ENCODE measurements around the gene SYNJ2.

Gene SYNJ2

DNA sequence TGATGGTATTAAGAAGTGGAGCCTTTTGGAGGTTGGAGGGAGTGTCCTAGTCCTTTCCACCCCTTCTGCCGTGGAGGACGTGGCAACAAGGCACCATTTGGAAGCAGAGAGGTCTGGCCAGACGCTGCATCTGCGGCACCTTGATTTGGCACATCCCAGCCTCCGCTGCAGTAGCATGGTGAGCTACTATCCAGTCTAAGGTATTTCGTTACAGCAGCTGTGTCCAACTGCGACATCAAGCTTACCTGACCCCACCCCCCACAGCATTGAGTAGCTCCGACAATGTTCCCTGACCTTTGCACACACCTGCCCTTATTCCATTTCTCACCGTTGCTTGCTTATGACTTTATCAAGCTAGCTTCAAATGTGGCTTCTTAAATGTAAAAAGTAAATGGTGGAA, 29.8 kb upstream of the SYNJ2 start:
- no peak for DNase-seq (ENCODE audit: insufficient read length, low spot score)
- FAIRE-seq: no peak
- no peak for TF ChIP-seq POLR2A (IDR thresholded peaks at IDR 0.05; ENCODE audit: low read depth, low read length)

DNA sequence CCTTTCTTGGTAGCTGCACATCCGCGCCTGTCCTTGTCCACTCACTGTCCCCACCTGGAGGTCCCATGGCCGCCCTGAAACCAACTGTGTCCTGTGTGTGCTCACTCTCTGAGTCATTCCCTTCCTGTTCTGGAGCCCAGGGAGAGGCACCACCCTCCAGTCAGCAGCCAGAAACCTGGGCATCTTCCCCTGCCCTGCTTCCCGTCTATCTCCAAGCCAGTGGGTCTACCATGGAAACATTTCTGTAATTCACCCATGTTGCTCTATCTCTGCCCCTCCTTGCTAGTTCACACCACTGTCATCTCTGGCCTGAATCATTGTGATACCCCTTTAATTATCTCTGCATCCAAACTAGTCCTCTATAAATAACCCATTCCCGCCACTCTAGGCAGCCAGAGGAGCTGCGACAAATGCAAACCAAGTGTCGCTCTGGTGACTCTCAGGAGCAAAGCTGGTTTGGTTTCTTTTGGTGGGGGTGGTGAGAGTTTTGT, 28.8 kb upstream of the SYNJ2 start:
- TF ChIP-seq POLR2A (IDR thresholded peaks at IDR 0.05; ENCODE audit: low read depth, low read length): no peak
- FAIRE-seq (no peak), DNase-seq (ENCODE audit: insufficient read length, low spot score) (peak; percentile 33)

DNA sequence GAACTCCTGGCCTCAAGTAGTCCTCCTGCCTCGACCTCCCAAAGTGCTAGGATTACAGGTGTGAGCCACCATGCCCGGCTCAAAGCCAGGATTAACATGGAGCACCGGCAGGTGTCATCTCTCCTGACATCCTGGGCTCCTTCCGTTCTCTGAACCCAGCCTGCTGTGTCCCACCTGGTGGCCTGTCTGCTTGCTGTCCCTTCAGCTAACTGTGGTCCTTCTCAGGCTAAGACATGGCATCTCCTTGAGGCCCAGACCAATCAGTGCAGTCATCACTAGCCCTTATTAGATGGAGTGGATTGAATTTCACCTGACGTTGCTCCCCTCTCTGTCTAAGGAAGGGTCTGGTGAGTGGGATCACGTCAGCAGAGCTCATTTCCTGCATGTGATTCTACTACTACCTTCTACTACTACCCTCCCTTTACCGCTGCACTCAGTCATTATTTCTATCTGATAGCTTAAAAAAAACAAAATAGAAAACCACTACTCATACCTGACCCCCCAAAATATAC, 28.0 kb upstream of the SYNJ2 start:
- DNase-seq (ENCODE audit: insufficient read length, low spot score) (no peak), FAIRE-seq (no peak)
- TF ChIP-seq POLR2A (IDR thresholded peaks at IDR 0.05; ENCODE audit: low read depth, low read length): no peak

DNA sequence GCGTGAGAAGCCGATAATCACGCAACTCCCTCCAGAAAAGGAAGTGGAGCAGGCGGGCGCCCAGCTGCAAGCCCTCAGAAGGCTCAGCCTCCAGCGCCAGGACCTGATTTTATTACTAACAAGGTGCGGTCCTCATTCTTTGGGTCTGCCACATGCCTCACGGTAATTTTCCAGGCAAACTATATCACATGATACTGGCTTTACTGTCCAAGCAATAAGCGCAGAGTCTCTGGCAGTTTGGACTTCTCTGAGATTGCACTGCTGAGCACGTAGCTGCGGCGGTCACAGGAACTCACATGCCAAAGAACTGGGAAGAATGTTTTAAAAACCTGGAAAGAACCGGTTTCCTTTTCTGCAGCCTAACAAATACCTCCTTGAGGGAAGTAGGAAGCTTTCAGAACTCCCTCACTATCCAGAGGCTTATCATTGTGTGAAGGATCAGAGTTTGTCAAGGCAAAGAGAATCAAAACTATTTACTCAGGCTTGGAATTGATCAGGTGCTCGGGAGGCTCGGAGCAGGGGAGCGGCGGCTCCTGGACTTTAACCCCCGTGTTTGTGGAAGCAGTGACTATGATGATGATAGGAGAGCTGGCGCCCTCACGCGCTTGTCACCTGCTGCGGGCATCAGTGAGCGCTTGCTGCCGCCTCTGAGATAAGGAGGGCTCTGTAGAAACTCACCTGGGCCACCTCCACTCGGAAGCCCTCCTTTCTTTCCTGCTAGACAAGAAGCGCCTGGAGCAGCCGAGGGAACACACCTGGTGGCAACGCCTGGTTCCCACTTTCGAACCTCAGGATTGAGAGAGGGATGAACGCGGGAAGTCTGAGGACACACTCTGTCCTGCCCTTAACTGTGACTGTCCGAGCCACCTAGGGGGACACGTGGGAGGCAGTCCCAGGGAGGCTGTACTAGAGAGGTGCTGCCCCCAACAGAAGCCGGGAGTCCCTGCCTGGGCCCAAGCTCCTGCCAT, 27.2 kb upstream of the SYNJ2 start:
- no peak for TF ChIP-seq POLR2A (IDR thresholded peaks at IDR 0.05; ENCODE audit: low read depth, low read length)
- FAIRE-seq (no peak), DNase-seq (ENCODE audit: insufficient read length, low spot score) (no peak)

DNA sequence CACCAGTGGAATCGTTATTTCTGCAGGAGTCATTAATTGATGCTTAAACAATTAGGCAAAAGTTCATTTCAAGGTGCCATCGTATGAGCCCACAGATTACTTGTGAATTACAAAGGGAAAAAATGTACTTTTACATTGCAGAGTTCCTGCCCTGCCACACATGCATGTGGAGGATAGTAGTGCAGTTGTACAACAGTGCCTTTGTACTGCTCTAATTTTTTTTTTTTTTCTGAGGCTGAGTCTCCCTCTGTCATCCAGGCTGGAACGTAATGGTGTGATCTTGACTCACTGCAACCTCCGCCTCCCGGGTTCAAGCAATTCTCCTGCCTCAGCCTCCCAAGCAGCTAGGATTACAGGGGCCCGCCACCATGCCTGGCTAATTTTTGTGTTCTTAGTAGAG, 26.0 kb upstream of the SYNJ2 start:
- no peak for TF ChIP-seq POLR2A (IDR thresholded peaks at IDR 0.05; ENCODE audit: low read depth, low read length)
- DNase-seq (ENCODE audit: insufficient read length, low spot score): no peak
- no peak for FAIRE-seq

DNA sequence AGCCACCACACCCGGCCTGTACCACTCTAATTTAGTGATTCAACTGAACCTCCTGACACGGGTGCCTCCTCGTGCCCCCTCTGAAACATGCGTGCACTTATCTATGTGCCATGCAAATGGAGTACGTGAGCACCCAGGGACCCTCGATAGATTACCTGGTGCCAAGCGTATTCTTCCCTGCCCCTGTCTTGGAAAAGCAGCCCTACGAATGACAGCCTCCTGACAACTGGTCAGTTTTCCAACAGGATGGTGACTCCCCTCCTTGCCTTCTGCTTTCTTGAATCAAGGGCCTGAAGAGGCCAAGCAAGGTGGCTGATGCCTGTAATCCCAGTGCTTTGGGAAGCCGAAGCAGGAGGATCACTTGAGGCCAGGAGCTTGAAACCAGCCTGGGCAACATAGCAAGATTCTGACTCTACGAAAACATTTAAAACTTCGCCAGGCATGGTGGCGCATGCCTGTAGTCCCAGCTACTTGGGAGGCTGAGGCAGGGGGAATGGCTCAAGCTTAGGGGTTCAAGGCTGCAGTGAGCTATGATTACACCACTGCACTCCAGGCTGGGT, 25.4 kb upstream of the SYNJ2 start:
- FAIRE-seq (no peak), DNase-seq (ENCODE audit: insufficient read length, low spot score) (no peak)
- no peak for TF ChIP-seq POLR2A (IDR thresholded peaks at IDR 0.05; ENCODE audit: low read depth, low read length)

DNA sequence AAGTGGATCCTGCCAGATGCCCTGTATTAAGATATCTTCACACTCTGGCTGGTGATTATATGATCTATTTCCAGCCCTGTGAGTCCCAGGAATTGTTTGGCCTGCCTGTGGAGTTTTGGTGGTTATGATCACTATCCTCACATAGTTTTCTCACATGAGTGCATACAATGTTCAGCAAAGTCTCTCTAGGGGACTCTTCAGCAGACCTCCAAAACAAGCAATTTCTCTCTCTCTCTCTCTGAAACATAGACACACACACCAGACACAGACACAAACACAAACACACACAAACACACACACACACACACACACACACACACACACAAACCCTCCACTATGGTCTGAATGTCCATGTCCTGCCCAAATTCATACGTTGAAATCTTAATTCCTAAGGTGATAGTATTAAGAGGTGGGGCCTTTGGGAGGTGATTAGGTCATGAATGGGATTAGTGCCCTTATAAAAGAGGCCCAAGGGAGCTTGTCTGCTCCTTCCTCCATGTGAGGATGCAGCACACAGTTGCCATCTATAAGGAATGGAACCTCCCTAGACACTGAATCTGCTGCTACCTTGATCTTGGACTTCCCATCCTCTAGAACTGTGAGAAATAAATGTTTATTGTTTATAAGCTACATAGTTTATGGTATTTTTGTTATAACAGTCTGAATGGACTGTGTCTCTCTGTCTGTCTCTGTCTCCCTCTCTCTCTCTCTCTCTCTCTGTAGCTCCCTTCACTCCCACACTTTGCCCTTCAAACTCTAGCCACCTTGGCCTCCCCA, 22.0 kb upstream of the SYNJ2 start:
- DNase-seq (ENCODE audit: insufficient read length, low spot score) (no peak), FAIRE-seq (no peak)
- no peak for TF ChIP-seq POLR2A (IDR thresholded peaks at IDR 0.05; ENCODE audit: low read depth, low read length)

DNA sequence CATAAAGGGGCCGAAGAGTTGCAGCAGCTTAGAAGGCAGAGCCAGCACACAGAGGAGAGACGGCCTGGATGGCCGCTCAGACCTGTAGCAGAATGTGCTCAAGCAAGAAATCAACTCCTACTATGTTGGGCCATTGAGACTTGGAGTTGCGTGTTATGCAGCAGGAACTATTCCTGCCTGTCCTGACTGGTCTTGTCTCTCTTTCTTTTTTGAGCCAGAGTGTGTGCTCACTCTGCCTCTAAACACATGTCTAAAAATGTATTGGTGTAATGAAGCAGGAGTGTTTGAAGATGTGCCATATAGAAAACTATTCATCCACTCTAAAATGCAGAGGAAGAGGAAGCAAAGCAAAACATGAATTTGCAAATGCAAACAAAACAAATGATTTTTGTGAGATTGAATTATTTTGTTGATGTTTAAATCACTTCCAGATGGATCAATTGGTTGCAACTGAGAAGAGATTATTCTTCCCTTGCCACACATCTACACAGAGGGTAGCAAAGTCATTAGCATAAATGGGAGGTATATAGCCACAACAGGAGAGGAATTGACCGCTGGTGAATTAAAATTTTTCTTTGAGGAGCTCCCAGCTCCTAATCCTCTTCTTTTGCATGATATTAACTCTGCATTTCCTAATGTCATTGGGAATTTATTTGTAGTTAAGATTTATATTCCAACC, 20.4 kb upstream of the SYNJ2 start:
- TF ChIP-seq POLR2A (IDR thresholded peaks at IDR 0.05; ENCODE audit: low read depth, low read length): no peak
- DNase-seq (ENCODE audit: insufficient read length, low spot score) (no peak), FAIRE-seq (no peak)

DNA sequence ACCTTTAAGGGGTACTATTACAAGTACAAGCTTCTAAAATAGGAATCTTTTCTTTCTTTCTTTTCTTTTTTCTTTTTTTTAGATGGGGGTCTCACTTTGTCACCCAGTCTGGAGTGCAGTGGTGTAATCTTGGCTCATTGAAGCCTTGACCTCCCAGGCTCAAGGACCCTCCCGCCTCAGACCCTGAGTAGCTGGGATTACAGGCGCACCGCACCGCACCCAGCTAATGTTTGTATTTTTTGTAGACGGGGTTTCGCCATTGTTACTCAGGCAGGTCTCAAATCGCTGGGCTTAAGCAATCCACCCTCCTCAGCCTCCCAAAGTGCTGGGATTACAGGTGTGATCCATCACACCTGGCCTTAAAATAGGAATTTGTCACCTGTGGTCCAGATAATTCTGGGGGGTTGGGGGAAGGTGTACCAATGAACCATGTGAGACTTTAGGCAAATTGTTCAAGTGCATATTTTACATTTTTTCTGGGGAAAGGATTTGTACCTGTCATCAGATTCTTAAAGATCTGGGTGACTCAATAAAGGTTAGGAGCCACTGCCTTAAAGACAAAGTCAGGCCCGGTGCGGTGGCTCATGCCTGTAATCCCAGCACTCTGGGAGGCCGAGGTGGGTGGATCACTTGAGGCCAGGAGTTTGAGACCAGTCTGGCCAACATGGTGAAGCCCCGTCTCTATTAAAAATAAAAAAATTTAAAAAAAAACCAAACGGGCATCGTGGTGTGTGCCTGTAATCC, 19.7 kb upstream of the SYNJ2 start:
- FAIRE-seq: no peak
- no peak for TF ChIP-seq POLR2A (IDR thresholded peaks at IDR 0.05; ENCODE audit: low read depth, low read length)
- no peak for DNase-seq (ENCODE audit: insufficient read length, low spot score)

DNA sequence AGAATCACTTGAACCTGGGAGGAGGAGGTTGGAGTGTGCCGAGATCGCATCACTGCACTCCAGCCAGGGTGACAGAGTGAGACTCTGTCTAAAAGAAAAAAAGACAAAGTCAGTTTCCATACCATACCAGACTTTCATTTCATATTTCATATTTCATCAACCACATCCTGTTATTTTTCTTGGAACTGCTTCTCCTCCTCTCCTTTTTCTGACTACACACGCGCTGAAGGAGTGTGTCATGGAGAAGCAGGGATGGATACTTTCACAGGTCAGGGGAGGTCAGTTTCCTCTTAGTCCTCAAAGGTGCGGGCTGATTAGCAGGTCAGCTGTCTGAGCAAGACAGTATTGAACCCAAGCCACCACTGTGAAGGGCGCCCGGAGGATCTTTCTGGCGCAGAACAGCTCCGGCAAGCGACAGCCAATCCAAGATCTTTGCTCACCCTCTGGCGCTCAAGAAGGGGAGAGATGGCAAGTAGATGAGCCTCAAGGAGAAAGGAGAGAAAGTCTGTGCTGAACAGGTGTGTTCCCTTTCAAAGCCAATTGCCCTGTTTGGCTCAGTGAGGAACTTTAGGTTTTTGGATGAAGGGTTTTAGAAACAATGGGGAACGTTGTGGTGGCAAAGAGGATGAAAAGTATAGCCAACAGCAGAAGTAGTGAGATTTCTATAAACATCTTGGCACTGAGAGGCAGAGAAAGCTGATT, 18.9 kb upstream of the SYNJ2 start:
- FAIRE-seq (no peak), DNase-seq (ENCODE audit: insufficient read length, low spot score) (no peak)
- TF ChIP-seq POLR2A (IDR thresholded peaks at IDR 0.05; ENCODE audit: low read depth, low read length): no peak

DNA sequence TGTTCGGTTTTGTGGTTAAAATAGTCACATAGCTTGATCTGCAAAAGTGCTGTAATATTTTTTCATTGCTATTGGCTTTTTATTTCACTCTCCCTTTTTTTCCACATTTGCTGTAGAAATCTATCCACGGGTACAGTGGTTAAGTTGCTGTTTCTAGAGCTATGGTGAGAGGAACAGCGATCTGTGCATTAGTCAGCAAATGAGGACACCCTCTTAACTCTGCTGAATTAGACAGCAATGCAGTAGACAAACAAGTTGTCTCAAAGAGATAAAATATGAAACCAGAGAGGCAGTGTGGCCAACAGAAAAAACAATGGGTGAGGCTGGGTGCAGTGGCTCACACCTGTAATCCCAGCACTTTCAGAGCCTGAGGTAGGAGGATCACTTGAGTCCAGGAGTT, 17.6 kb upstream of the SYNJ2 start:
- no peak for DNase-seq (ENCODE audit: insufficient read length, low spot score)
- FAIRE-seq: no peak
- TF ChIP-seq POLR2A (IDR thresholded peaks at IDR 0.05; ENCODE audit: low read depth, low read length): no peak

DNA sequence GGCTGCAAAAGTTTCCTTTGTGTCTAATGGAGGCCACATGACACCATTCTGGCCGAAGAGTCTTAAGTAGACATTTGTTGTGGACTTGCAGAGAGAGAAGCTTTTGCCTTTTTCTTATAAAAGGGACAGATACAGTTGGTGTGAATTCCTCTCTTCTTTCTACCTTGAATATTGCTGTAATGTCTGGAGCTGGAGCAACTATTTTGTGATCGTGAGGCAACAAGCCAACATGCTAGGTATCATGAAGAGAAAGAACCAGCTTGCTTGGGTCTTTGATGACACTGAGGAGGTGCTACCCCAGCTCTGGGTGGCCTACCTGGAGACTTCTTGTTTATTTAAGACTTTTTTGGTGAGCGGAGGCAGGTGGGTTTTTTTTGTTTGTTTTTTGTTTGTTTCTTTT, 16.3 kb upstream of the SYNJ2 start:
- FAIRE-seq (no peak), DNase-seq (ENCODE audit: insufficient read length, low spot score) (no peak)
- no peak for TF ChIP-seq POLR2A (IDR thresholded peaks at IDR 0.05; ENCODE audit: low read depth, low read length)

Data from H54 (cell line).